ENCODE results near the gene FMNL2.
"Not testable (repeated sequence)": the region's sequence is repeated elsewhere in the genome, so short reads cannot be mapped to it uniquely, and the experiment has no call there.

FMNL2 gene

DNA sequence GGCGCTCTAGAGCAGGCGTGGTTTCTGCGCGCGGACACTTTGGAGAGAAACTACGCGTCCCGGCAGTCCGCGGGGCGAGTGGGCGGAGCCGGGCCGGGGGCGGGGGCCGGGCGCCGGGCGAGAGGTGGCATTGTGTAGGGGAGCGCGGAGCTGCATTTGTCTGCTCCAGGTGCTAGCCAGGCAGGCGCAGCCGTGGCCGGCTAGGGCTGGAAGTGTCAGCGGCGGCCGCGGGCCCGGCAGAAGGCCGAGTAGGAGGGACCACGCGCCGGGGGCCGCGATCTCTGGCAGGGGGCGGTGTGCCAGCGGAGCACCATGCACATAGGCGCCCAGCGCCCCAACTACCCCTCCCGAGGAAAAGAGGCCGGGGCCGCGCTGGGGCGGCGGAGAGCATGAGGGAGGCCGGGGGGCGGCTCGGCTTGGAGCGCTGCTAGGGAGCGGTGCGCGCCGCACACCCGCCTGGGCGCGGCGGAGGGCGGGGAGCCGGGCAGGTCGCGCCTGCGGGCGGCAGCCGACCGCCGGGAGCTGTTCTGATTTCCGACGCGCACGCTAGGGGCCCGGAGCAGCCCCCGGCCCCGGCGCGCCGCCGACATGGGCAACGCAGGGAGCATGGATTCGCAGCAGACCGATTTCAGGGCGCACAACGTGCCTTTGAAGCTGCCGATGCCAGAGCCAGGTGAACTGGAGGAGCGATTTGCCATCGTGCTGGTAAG, at the start of gene FMNL2:
Gene FMNL2 (plus strand): TSS at position 159 of the 710 bp plus-strand sequence.
- DNase-seq: peak; percentile 28 to 42

- no peak for DNase-seq
Measured at GRCh38 chr2:152292991-152293390, 42.0 kb upstream of the FMNL2 start.

DNA sequence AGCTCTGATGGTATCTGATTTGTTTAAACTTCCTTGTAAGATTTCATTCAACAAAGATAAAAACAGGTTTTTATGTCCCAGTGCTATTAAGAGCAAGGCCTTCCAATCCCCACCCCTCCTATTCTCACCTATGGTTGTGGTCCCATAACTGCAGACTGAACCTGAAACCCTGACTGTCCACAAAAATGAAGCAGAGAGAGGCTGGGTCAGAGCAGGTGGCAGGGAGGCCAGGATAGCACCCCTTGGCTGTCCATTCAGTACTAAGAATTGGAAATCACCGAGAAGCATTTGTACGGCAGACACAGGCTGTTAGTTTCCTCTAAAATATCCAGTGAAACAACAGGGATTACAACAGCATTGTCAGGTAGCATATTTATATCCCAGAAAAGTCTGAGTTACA, 37.3 kb upstream of the FMNL2 start:
- DNase-seq: no peak

- DNase-seq: no peak
Measured at GRCh38 chr2:152298754-152299153, 36.2 kb upstream of the FMNL2 start.

DNA sequence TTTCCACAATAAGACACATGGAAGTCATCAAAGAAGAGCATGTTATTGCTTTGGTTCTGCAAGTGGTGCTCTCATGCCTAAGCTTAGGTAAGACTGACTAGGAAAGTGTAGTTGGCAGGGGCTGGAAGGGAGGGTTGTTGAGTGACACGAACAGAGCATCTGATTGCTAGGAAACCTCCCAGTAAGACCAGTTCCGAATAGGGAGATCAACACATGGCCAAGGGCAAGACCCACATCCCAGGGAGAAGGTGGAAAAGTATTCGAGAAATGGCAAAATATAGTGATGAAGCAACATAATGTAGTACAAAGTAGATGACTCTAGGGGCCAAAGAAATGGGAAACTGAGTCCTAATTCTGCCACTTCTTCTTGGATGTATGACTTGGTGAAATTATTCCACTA, 33.8 kb upstream of the FMNL2 start:
- no peak for DNase-seq

DNA sequence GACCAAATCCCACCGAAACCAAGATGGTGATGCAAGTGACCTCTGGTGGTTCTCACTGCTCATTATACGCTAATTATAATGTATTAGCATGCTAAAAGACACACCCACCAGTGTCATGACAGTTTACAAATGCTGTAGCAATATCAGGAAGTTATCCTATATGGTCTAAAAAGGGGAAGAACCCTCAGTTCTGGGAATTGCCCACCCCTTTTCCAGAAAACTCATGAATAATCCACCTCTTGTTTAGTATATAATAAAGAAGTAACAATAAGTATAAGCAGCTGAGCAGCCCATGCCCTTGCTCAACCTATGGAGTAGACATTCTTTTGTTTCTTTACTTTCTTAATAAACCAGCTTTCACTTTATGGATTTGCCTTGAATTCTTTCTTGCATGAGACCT, 31.0 kb upstream of the FMNL2 start:
- no peak for DNase-seq

- no peak for DNase-seq
Measured at GRCh38 chr2:152304836-152305235, 30.1 kb upstream of the FMNL2 start.

DNA sequence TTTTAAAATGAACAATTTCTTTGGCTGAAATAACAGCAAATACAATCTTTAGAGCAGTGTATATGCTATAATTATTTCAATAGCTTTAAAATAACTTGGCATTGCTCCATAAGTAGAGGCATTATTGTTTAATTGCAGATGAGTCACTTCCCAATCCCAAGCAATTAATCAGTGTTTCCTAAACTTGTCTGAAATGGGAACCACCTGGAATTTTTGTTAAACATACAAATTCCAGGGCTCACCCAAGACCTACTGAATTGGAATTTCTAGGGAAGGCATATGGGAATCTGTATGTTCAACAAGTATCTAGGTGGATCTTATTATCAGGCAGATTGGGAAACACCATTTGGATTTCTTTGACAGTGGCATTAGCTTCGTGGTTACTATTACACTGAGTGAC, 27.1 kb upstream of the FMNL2 start:
- no peak for DNase-seq

GRCh38 chr2:152309352-152310214, 25.4 kb upstream of the FMNL2 start:
- DNase-seq: no peak

GRCh38 chr2:152319822-152320570, 15.0 kb upstream of the FMNL2 start:
- DNase-seq: no peak

GRCh38 chr2:152320814-152321213, 14.2 kb upstream of the FMNL2 start:
- no peak for DNase-seq

DNA sequence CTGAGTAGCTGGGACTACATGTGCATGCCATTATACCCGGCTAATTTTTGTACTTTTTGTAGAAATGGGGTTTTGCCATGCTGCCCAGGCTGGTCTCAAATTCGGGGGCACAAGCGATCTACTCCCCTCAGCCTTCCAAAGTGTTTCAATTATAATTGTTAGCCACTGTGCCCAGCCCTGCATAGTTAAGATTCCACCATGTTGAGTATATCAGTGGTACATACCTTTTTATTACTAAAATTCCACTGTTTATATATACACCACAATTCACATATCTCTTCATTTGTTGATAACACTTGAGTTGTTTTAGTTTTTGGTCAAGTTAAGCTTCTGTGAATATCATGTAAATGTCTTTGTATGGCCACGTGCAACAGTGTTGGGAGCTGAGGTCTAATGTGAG, 12.8 kb upstream of the FMNL2 start:
- no peak for DNase-seq

GRCh38 chr2:152325126-152325525, 9.8 kb upstream of the FMNL2 start:
- not testable (repeated sequence) for DNase-seq

DNA sequence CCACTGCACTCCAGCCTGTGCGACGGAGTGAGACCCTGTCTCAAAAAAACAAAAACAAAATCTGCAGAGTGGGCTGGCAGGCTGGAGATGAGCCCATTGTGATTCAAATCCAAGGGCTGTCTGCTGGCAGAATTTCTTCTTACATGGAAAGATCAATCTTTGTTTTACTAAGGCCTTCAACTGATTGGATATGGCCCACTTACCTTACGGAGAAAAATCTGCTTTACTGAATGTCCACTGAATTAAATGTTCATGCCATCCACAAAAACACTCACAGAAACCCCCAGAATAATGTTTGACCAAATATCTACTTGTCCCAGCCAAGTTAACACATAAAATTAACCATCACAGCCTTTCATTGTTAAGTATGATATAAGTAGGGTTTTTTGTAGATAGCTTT, 8.3 kb upstream of the FMNL2 start:
- no peak for DNase-seq

DNA sequence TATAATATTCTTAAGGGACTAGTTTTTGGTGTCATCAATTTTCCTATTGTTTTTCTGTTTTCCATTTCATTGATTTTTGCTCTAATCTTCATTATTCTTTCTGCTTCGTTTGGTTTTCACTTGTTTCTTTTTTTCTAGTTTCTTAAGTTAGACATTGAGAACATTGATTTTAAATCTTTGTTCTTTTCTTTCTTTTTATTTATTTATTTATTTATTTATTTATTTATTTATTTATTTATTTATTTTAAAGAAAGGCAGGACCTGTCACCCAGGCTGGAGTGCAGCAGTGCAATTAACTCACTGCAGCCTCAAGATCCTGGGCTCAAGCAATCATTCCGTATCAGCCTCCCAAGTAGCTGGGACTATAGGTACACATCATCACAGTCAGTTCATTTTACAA, 7.0 kb upstream of the FMNL2 start:
- no peak for DNase-seq

DNA sequence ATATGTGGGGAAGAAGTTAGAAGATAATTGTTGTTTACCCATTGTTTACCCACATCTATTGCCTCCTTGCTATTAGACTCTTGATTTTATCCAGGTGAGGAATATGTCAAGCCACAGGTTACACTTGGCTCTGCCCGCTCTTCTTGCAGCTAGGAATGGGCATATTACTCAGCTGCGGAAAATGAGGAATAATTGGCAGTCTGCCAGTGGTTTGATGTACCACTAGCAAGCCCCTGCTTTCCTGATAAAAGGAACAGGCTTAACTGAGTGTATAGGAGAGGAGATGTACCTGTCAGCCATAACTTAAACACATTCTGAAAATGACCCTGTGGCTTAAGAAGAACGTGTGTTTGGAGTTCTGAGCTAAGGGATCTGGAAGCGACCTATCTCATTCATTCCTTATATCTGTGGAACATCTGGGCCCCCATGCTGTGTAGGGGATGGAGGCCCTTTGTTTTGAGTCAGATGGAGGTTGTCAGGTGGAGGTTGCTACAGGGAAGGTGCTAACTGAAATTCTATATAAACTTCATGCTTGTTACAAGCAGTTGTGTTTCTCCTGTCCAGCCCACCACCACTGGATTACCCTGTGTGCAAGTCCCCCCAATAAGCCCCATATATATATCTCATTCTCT, 4.6 kb upstream of the FMNL2 start:
- no peak for DNase-seq

GRCh38 chr2:152334701-152335015, 316 bp upstream of the FMNL2 start:
- DNase-seq: no peak

- DNase-seq: peak in 1 of 2 experiments; percentile 18
Measured at GRCh38 chr2:152335726-152336118, 748 bp downstream of the FMNL2 start.

- DNase-seq: no peak
Measured at GRCh38 chr2:152336119-152336853, 1.3 kb downstream of the FMNL2 start.

DNA sequence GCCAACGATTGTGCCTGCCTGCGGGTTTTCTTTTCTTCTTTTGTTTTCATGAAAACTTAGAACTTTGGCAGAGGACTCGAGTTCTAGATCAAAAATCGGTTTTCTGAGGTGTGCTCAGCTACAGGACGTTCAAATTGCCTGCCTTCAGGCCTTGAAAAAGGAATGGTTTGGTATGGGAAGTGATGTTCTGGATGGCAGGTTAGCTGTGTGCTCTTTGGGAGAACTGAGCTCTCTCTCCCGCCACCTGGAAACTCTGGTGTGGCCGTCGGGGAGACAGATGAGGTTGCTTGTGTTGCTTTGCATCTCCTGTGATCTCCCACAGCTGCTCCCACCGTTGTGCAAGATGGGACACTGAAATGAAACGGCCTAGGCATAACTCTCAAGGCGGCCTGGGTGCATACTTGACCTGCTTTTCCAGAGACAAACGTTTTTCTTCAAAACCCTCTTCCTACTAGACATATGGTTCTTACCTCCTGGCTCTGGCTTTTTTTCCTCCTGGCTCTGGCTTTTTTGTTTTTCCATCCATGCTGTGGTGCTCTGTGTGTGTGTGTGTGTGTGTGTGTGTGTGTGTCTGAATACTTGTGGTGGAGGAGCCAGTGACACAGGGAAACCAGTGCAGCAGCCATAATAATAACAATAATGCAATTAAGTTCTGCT, 2.0 kb downstream of the FMNL2 start:
- DNase-seq: no peak

DNA sequence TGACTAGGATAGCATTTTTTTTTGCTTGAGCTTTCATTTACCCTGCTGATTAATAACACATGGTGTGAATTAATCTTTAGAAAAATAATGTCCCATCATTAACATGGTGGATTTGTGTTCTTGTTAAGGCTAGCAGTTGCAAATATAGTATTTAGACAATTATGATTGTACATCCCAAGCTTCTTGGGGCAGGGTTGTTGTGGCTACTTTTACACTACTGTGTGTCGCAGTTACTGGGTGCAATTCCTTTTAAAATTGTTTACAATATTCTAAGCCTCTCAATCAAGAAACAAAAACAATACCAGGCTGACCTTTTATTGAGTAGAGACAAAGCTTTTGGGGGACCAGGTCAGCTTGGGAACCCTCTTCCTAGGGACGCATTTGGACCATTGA, 2.5 kb downstream of the FMNL2 start:
- no peak for DNase-seq

Data from stimulated activated CD4-positive, alpha-beta T cell treated with anti-CD3 and anti-CD28 coated beads, Interleukin-4, amount 100 ng/mL, for 4 hours (primary cell).